GM12892 (cell line): ENCODE measurements around the gene SRP68.

Experiments used
- POLR2A ChIP-seq: IDR thresholded peaks from 2 replicates; pipeline ENCODE4 v1.6.1; 2011; ENCODE audit warnings: low read depth, low read length, control low read depth
- POLR2AphosphoS5 ChIP-seq: IDR thresholded peaks from 2 replicates; pipeline ENCODE4 v1.6.1; 2011; ENCODE audit warnings: low read depth, low read length, control low read depth
- TAF1 ChIP-seq: IDR thresholded peaks from 2 replicates; pipeline ENCODE4 v1.6.1; 2011; ENCODE audit warnings: low read depth, mild to moderate bottlenecking, control low read depth, low read length, borderline replicate concordance

GRCh38 chr17:76094046-76094445 lies 21.7 kb upstream of the SRP68 start:
- TF ChIP-seq TAF1 (no peak), POLR2A (no peak), POLR2AphosphoS5 (no peak)
